Testis (tissue), 3 donors: ENCODE measurements around the gene WDR48. TPM values are rescaled to one million over a fixed set of nuclear protein-coding genes. Genes with fewer than 3 reads are reported as not detected.

Experiments
- DNase-seq: peaks from one replicate; pipeline ENCODE4 v3.0.0-alpha.2; 2019
- H3K27ac ChIP-seq, 2 donors: fragments of 200-600 bp; sonication (generic); one replicate each; pipeline ENCODE4 v1.5.1; 2019
- H3K27me3 ChIP-seq: fragments of 200-600 bp; sonication (generic); one replicate; pipeline ENCODE4 v1.5.1; 2019
- H3K36me3 ChIP-seq: fragments of 200-600 bp; sonication (generic); one replicate; pipeline ENCODE4 v1.5.1; 2017; ENCODE audit warnings: low read depth; ENCODE audit errors: missing control alignments
- H3K4me1 ChIP-seq: fragments of 200-600 bp; sonication (generic); one replicate; pipeline ENCODE4 v1.5.1; 2019
- H3K4me3 ChIP-seq, 2 donors: fragments of 200-600 bp; sonication (generic); one replicate each; pipeline ENCODE4 v1.5.1; 2017 to 2019
- H3K9me3 ChIP-seq: fragments of 200-600 bp; sonication (generic); one replicate; pipeline ENCODE4 v1.5.1; 2017
- CTCF ChIP-seq, 3 experiments: fragments of 450-650 bp in 2 of 3; fragments of 200-600 bp in 1 of 3; sonication (generic) in 1 of 3; IDR thresholded peaks; one replicate each; pipeline ENCODE4 v1.5.1; 2016 to 2019; ENCODE audit warnings: antibody characterized with exemption in 3 of 3, mild to moderate bottlenecking in 2 of 3, moderate library complexity in 1 of 3
- POLR2A ChIP-seq: fragments of 450-650 bp; IDR thresholded peaks from one replicate; pipeline ENCODE4 v1.6.1; 2017; ENCODE audit warnings: antibody characterized with exemption, mild to moderate bottlenecking, moderate library complexity
- WGBS, 2 donors: methylation state at CpG; one replicate each; pipeline ENCODE4 v1.1.5; 2018; 5-methylcytosine and 5-hydroxymethylcytosine counted together
- intact Hi-C: fragments of 100-400 bp; cut with DNase I; formaldehyde crosslinking; loops from one replicate; pipeline ENCODE4 v1.15.1; 2023; ENCODE audit warnings: low total_unique reads
- polyA plus RNA-seq: library from polyadenylated mRNA; stranded (reverse); fragments of 350-450 nt; fragmentation: Illumina TruSeq; extraction: RNeasy Lipid Tissue Mini Kit (QIAGEN cat#74804); gene quantifications from one replicate; pipeline ENCODE4 v1.2.3, GENCODE V29; 2014; ENCODE audit warnings: low read depth, low replicate concordance; ENCODE audit not compliant: insufficient read depth
- total RNA-seq, 2 donors: library from RNA; depleted of rRNA; stranded (reverse); fragments of >200 nt; gene quantifications; one replicate each; pipeline ENCODE4 v1.2.3, GENCODE V29; 2016

Gene WDR48
- total and polyA plus RNA-seq, 3 donors from 2014 or later: 67.8 to 130 (median 74.1) TPM

- Histone ChIP-seq H3K4me1 (no peaks in the 10 kb centered on the region), H3K9me3 (no peaks in the 10 kb centered on the region), H3K36me3 (no peaks in the 10 kb centered on the region), H3K27me3 (no peaks in the 10 kb centered on the region), H3K4me3 (no peak overlapping the region), H3K27ac (no peak overlapping the region)
- TF ChIP-seq POLR2A (no peak), CTCF (IDR thresholded peaks at IDR 0.05) (no peak)
- intact Hi-C loops: no loop called here
- 86 to 94% methylated on average over 4 of the region's 4 CpGs for WGBS, 2 donors
- DNase-seq: no peak
Measured at GRCh38 chr3:39021465-39022285, 30.1 kb upstream of the WDR48 start.

DNA sequence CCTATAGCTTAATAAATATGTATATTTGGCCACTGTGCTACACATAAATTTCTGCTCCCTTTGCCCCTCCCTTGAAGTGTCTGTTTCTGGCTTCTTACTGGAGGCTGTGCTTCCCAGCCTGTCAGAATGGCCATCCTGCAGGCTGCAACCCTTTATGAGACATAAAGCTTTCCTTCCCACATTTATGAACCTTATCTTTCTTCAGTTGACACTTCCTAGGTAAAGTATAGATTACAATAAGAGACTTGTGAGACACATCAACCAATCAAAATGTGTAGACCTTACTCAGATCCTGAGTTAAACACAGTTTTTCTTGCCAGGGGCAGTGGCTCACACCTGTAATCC is 29.6 kb upstream of the WDR48 start:
- Histone ChIP-seq H3K27me3 (no peaks in the 10 kb centered on the region), H3K4me3 (no peak overlapping the region), H3K9me3 (no peaks in the 10 kb centered on the region), H3K36me3 (no peaks in the 10 kb centered on the region), H3K4me1 (no peaks in the 10 kb centered on the region), H3K27ac (no peak overlapping the region)
- intact Hi-C loops: no loop called here
- no peak for DNase-seq
- TF ChIP-seq CTCF (IDR thresholded peaks at IDR 0.05): no peak
- TF ChIP-seq POLR2A: no peak

GRCh38 chr3:39024497-39024896 is 27.3 kb upstream of the WDR48 start:
- Histone ChIP-seq H3K9me3 (no peaks in the 10 kb centered on the region), H3K4me1 (no peaks in the 10 kb centered on the region), H3K36me3 (no peaks in the 10 kb centered on the region), H3K27ac (no peak overlapping the region), H3K27me3 (no peaks in the 10 kb centered on the region), H3K4me3 (no peak overlapping the region)
- no peak for DNase-seq
- intact Hi-C loops: no loop called here
- TF ChIP-seq CTCF (IDR thresholded peaks at IDR 0.05) (no peak), POLR2A (no peak)

DNA sequence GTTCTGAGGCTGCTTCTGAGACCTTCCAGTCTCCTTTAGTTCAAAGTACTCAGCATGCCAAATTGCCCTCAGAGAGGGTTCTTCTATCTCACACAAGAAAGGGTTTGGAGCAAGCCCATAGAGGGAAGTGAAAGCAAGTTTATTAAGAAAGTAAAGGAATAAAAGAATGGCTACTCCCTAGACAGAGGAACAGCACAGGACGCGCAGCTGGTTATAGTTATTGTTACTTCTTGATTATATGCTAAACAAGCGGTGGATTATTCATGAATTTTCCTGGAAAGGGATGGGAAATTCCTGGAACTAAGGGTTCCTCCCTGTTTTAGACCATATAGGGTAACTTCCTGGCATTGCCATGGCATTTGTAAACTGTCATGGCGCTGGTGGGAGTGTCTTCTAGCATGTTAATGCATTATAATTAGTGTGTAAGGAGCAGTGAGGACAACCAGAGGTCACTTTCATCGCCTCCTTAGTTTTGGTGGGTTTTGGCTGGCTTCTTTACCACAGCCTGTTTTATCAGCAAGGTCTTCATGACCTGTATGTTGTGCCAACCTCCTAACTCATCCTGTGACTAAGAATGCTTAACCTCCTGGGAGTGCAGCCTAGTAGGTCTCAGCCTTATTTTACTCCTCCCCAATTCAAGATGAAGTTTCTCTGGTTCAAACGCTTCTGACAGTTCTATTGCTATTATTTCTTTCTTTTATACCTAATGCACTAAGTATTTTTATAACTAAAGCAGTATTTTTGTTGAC is 26.4 kb upstream of the WDR48 start:
- TF ChIP-seq POLR2A: no peak
- TF ChIP-seq CTCF (IDR thresholded peaks at IDR 0.05): no peak
- intact Hi-C loops: no loop called here
- WGBS, 2 donors: 69 to 70% methylated on average over 6 of the region's 6 CpGs

More for the DNA sequence above, 26.4 kb upstream of the WDR48 start:
- Histone ChIP-seq H3K9me3 (no peaks in the 10 kb centered on the region), H3K27me3 (no peaks in the 10 kb centered on the region), H3K4me3 (no peak overlapping the region), H3K27ac (no peak overlapping the region), H3K36me3 (no peaks in the 10 kb centered on the region), H3K4me1 (no peaks in the 10 kb centered on the region)
- DNase-seq: peak; percentile 19
